HG02840 (cell line): ENCODE data around the gene BANP.
"Not testable (repeated sequence)": the region's sequence is repeated elsewhere in the genome, so short reads cannot be mapped to it uniquely, and the experiment has no call there.

Source experiments
- ATAC-seq: cut with Tn5 transposase; IDR thresholded peaks from one replicate; pipeline ENCODE4 v1.9.1; 2021; ENCODE audit warnings: mild to moderate bottlenecking, moderate library complexity, moderate number of reproducible peaks; ENCODE audit not compliant: unreplicated experiment, low FRiP score

BANP gene

DNA sequence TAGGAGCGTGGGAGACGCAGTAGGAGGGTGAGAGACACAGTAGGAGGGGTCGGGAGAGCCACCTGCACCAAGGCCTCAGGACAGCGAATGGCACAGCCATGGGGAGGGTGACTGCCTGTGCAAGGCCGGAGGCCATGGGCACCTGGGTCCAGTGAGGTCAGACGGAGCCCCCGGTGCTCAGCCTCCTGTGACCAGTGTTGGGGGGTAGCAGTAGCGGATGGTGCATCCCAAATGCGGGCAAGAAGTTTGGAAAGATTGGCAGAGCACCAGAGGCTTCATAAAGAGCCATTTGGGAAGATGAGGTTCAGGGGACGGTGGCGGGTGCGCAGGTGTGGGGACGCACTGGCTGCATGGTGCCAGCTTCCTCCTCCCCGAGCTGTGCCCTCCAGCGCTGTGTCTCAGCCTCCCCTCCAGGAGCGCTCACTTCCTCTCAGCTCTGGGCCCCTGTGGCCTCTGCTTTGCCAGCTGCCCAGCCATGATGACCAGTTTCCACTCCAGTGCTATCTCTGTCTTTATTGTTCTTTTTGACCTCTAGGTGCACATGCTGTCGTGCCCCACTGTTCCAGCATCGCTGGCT, 90.8 kb downstream of the BANP start:
- not testable (repeated sequence) for ATAC-seq

DNA sequence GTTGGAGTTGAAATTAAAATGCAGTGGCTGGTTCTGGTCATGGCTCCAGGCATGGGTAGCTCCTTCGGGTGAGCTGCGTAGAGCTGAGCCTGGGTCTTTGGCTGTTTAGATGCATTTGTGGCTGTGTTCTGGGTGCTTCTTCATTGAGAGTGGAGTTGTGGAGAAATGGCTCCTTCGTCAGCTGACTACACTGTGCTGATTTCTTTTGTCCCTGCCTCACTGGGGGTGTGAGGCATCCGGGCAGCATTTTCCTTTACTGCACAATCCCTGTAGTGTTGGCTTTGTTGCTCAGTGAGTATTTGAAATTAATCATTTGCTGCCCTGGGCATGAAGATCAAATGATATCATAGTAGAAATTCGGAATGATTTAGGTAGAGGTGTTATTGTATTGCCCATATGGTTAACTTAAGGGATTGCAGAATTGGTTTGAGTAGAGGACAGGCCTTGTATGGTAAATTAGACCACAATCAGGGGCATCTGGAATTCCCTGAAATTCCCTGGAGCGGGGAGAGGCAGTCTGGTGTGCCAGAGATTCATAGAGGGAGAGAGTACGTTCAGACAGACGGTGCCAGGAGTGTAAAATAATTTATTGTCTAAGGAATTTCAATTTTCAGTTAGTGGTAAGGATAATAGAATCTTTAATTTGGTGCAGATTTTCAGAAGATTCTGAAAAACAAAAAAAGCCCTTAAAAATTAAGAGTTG, 92.1 kb downstream of the BANP start:
- ATAC-seq: not testable (repeated sequence)

DNA sequence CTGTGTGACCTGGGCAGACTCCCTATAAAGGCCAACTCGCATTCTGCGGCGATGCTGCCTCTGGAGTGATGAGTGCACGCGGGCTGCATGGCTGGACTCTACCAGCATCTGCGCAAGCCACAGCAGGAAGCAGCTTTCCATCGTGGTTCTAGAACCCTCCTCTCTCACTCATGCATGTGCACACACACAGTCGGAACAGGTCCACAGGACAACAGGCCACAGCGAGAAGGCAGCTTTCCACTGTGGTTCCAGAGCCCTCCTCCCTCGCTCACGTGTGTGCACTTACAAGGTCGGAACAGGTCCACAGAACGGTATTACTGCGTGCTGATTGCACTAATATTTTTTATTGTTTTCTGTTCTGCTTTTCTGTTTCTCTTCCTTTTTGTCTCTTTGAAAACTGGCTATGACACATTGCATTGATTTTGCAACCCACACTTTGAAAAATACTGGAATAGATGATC, 92.9 kb downstream of the BANP start:
- peak; percentile 57 for ATAC-seq

DNA sequence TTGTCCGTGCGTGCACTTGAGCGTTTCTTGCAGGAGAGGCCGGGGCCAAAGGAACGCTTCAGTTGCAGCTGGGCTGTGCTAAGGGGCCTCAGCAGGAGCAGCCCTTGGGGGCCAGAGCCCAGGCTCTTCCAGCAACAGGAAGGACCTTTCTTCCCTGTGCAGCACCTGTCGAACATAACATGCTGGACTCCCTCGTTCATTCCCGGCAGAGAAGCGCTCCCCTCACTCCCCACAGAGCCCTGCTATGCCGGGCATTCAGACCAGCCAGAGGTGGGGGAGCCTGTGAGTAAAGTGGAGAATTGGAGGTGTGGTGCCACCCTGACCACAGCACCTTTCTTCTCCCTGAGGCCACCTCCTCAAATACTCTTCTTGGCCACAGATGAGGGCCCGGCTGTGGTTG, 94.1 kb downstream of the BANP start:
- ATAC-seq: not testable (repeated sequence)

DNA sequence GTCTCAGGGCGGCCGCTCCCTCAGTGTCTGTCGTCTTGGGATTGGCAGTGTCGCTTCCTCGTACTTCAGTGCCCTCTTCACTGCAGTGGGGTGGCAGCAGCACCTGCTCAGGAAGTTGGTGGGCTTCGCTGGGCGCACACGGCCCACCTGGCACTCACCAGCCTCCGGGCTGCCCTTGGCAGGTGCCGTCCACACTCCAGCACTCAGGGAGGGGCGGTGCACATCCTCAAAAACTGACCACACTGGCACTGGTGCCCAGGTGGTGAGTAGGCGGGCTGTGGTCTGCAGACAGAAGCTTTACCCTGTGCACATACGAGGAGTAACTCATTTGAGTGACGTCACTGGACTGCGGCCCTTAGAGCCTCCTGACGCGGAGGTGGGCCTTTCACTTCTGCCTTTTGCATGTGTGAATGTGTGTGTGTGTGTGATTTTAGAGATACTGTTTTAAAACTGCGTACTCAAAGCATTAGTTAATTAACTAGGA, 94.6 kb downstream of the BANP start:
- peak; percentile 78 for ATAC-seq

DNA sequence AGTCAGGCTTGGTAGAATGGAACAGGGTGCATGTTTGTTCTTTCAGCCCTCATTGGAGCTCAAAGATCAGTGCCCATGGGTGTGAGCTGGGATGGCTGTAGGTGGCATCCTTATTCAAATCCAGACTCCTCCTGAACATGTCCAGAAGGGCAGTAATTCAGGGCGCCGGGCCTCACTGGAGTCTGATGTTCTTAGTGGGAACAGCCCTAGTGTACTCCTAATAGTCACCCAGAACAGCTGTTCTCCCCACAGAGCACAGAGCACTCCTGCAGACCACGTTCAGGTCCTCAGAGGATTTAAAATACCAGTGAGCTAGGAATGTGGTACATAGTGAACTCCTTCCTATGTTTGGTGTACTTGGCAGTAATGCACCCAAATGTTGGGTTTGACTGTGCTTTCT, 96.2 kb downstream of the BANP start:
- no peak for ATAC-seq

DNA sequence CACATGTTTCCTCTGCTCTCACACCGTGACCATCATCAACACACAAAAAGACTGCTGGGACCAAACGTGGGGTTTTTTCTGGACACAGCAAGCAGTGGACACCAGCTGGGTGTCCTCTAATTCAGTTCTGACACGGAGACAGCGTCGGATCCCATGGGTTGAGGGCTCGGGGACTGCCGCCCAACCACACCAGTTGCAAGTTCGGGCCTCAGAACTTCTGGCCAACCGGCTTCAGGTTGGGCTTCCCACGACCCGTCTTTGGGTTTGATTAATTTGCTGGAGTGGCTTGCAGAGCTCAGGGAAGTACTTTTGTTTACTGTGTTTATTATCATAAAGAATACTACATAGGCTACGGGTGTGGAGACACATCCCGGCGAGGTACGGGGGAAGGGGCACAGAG, 97.8 kb downstream of the BANP start:
- ATAC-seq: no peak

DNA sequence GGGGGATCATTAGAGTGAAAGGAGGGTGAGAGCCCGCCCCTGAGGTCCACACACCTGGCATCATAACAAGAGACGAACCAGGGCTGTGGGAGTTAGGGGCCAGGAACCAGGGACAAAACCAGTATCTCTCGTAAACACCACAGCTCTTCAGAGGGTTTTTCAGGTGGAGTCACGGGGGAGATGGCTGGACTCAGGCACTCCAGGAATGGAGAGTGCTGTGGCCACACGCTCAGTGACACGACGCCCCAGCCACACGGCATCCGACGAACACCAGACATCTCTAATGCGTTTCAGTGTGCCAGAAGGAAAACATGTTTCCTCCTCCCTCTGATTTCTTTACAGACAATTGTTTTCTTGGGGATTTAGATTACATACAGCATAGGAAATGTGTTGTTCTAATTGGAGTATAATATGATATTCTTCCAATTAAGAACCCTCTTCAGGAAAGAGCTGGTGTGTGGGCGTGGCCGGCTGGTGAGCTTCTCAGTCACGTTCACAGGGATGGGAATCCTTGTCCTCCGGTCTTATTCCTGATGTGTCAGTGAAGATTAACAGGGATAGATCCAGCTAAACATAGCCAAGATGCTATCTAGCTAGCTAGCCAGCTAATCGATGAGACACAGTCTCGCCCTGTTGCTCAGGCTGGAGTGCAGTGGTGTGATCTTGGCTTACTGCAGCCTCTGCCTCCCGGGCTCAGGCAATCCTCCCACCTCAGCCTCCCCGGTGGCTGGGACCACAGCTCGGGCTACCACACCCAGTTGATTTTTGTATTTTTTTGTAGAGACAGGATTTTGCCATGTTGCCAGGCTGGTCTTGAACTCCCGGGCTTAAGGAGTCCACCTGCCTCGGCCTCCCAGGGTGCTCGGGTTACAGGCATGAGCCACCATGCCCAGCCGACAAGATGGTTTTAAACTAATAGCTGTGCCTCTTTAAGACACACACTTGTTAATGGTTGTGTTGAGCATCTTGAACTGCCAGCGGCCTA, 98.6 kb downstream of the BANP start:
- no peak for ATAC-seq

DNA sequence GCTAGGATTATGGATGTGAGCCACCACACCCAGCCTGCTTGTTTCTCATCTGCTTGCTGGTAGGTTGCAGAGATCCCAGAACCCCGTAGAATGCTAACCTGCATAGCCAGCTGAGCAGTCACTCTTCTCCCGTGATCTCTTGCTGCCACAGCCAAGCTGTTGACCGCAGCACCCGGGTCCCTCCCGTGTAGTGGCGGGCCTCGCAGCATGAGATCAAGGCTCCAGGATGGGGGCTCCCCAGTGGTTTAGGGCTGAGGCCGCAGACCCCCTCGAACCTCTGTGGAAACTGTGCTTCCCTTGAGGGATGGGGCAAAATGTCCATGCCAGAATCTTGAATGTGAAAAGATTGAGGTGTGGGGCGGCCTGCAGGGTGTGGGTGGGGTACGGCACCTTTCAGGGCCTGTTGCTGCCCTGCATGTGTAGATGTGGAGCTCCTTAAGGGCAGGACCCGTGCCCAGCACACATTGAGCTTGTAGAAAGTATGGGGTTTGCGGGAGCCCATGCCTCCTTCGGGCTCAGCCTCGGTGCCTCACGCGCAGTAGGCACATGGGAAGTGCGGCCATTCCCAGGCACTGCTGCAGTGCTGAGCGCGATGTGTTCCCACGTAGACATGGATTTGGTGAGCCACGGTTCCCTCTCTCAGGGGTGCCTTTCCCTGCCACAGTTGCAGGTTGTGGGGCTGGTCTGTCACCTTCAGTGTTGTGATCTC, 99.9 kb downstream of the BANP start:
- no peak for ATAC-seq

DNA sequence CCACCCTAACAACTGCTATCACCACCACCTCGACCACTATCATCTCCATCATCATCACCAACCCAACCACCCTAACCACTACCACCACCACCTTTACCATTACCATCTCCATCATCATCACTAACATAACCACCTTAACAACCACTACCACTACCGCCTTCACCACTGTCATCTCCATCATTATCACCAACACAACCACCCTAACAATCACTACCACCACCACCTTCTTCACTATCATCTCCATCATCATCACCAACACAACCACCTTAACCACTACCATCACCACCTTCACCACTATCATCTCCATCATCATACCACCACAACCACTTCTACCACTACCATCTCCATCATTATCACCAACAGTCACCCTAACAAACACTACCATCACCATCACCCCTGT, 101.4 kb downstream of the BANP start:
- ATAC-seq: no peak

DNA sequence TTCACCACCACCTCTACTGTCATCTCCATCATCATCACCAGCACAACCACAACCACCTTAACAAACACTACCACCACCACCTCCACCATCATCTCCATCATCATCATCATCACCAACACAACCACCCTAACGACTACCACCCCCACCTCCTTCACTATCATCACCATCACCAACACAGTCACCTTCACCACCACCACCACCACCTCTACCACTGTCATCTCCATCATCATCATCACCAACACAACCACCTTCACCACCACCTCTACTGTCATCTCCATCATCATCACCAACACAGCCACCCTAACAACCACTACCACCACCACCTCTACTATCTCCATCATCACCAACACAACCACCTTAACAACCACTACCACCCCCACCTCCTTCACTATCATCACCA, 102.2 kb downstream of the BANP start:
- not testable (repeated sequence) for ATAC-seq

DNA sequence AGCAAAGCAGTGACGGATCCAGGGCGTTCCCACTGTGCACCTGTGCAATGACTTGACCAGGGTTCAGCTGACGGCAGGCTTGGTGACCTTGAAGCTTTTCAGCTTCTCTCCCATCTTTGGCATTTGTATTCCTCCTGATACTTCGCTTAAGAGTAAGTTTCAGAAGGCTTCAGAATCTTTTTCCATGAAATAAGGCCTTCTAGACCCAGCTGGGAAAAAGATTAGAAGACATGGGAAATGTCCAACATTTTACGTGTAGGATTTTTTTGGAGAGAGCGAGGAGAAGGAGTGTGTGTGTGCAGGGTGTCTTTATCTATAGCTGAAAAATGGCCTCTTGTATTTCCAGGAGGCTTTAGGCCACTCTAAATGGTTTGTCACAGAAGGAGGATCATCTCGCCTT, 104.1 kb downstream of the BANP start:
- no peak for ATAC-seq

DNA sequence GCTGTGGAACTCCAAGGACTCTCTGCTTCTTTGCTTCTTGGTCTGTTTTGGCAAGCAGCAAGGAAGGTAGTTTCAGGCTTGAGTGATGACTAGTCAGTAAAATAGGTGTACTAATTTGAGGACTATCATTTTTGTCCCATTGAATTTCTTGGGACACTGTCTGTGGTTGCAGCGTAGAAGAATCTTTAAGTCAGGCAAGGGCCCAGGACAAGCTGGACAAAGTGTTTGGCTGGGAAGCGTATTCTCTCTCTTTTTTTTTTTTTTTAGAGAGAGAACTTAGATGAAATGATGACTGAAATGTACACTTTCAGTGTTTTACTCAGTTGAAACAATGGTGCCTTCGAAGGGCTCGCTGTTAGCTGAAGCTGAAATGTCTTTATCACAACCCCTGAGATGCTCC, 105.0 kb downstream of the BANP start:
- no peak for ATAC-seq

DNA sequence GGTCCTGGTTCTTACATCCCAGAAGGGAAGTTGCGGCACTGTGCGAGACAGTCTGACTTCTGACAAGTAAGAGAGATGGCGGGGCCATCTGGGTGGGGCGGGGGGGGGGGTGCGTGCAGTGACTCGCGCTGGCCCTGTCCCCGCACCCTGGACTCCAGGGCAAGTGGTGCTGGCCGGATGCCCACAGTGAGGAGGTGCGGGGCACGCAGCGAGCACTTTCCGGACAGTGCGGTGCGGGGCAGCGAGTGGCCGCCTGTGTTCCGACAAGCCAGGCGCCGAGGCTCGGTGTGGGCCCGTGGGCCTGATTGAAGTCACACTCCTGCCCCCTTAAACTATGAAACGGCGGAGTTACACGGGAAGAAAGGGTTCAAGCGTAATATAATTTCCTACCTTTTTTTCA, 106.4 kb downstream of the BANP start:
- ATAC-seq: no peak

DNA sequence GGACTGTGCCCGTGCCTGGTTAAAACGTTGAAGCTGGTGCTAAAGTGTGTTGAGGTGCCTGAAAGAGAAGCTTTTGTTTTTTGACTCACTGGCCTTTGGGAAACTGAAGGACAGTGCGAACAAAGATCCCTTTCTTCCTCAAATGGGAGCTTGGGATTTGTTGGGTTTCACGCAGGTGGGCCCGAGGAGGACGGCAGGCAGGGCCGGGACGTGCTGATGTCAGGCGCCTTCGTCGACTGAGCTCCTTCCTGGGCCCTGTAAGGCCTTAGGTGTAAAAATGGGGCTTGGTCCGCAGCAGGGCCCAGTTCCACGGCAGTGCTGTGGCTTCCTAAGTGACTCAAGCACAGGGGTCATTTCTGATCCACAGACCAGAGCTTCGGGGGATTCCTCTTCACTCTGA, 106.9 kb downstream of the BANP start:
- no peak for ATAC-seq

DNA sequence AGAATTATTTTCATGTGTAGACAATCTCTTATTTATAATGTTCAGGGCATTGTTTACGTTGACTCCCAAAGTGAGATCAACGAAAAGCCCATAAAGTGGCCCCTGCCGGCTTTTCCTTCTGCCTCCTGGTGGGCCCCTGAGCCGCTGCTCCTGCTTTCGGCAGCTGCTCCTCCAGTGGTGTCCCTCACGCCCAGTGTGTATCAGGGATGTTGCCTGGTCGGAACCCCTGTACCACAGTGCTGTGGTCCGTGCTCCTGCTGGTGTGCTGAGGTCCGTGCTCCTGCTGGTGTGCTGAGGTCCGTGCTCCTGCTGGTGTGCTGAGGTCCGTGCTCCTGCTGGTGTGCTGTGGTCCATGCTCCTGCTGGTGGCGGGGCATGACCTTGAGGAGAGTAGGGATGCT, 107.6 kb downstream of the BANP start:
- ATAC-seq: no peak

DNA sequence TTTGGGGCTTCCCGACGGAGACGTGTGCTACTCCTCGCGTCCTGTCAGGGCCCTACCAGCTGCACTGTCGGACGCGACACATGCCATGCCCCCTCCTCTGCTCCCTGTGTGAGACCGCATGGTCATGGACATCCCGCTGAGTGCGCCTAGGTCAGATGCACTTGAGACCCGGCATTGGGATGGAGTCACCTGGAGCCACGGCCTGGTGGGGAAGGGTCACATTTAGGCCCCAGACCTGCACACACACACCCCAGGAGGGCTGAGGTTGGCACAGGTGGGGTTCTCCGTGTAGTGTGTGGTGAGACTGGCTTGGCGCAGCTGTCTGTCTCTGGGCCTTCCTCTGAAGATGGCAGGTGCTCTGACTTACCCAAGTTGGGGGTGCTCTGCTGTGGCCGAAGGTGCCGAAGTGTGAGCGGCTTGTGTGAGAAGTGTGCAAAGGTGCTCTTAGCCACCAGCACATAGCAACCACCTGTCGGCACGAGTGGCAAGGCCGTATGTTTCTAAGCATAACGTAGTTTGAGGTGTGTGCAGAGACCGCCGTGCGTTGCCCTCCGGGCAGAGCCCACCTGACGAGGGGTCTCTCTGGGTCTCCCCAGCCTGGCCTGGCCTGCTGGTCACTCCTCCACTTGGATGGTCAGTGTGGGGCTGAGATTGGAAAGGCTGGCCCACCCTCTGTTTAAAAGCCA, 108.6 kb downstream of the BANP start:
- no peak for ATAC-seq

DNA sequence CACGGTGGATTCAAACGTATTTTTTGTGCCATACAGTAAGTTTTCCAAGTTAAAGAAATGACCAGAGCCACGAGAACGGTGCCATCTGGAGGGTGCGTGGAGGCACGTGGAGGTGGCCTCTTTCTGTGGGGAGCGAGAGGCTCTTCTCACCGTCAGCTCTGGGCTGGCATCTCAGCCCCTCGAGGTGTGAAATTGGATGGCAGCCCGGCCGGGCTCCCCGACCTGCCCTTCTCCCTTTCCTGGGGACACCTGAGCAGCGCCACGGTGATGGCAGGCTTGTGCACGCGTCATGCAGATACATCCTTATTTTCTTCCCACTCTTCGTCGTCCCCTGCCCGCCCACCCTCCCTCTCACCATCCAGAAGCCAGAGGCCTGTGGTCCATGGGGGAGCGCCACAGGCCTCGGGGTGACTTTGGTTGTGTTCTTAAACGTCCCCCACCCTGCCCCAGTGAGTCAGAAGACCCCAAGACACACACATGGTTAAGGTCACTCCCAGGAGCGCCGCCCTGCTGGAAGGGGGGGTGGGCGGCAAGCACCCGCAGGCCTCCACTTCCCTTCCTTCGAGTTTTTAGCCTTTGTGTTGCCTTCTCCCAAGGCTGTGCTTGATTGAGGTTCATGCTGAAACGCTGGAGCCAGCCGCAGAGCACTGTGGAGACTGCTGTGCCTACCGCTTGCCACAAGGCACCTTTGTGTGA, 109.4 kb downstream of the BANP start:
- no peak for ATAC-seq

DNA sequence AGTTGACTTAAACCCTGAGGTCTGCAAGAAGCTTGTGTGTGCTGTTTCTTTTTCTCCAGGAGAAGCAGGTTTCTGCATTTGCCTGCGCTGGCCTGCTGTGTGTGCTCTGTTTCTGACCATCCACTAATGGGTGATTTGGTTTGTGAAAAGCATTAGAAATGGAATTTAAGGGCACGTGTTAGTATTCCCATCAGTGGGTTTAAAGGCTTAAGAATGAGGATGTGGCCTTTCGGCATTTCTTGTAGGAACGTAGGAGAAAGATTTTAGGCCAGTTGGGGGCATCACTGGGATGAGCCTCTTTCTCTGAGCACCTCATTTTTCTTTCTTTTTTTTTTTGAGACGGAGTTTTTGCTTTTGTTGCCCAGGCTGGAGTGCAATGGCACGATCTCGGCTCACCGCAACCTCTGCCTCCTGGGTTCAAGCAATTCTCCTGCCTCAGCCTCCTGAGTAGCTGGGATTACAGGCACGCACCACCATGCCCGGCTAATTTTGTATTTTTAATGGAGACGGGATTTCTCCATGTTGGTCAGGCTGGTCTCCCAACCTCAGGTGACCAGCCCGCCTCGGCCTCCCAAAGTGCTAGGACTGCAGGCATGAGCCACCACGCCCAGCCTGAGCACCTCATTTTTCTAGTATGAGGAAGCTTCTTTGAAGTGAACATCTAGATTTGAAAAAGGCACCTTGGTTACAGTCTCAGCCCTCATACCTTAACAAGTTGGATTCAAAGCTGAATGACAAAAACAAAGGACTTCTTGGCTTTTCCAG, 110.3 kb downstream of the BANP start:
- ATAC-seq: no peak
